IPS DF 6.9 (cell line): ENCODE measurements around the gene RAET1G.
A peak's percentile ranks its signal among the peaks of the same experiment; 100 is the strongest.
"Not testable (repeated sequence)": the region's sequence is repeated elsewhere in the genome, so short reads cannot be mapped to it uniquely, and the experiment has no call there.

Experiments used
- DNase-seq: peaks from one replicate; pipeline ENCODE4 v3.0.0-alpha.2; 2013; ENCODE audit warnings: low read depth, low spot score
- H3K27ac ChIP-seq: one replicate; pipeline ENCODE4 v1.5.1; 2013; ENCODE audit warnings: low read length, control low read depth
- H3K27me3 ChIP-seq: 2 replicates; pipeline ENCODE4 v1.6.1; 2013; ENCODE audit warnings: mild to moderate bottlenecking, low read length; ENCODE audit not compliant: control insufficient read depth, insufficient read depth
- H3K36me3 ChIP-seq: 2 replicates; pipeline ENCODE4 v1.6.1; 2013; ENCODE audit warnings: low read length; ENCODE audit not compliant: control insufficient read depth, insufficient read depth
- H3K4me1 ChIP-seq: 2 replicates; pipeline ENCODE4 v1.6.1; 2013; ENCODE audit warnings: low read length; ENCODE audit not compliant: control insufficient read depth, insufficient read depth
- H3K4me3 ChIP-seq: 2 replicates; pipeline ENCODE4 v1.5.1; 2013; ENCODE audit warnings: mild to moderate bottlenecking, low read length
- H3K9me3 ChIP-seq: 2 replicates; pipeline ENCODE4 v1.6.1; 2013; ENCODE audit warnings: low read length, inconsistent platforms; ENCODE audit not compliant: control insufficient read depth, insufficient read depth
- WGBS: extraction: QIAGEN DNeasy Blood & Tissue Kit; methylation state at CpG from one replicate; pipeline ENCODE4 v1.1.7; 2013; ENCODE audit warnings: mixed read lengths, missing lambda C conversion rate; ENCODE audit not compliant: insufficient read length, insufficient coverage; 5-methylcytosine and 5-hydroxymethylcytosine counted together

The RAET1G gene

GRCh38 chr6:149941583-149942460, 18.9 kb upstream of the RAET1G start, which contains the start of gene ULBP2:
Gene ULBP2, plus strand, starts transcription at chr6:149942014. Its CDS starts 59 bp downstream, at chr6:149942073.
- no CpG with 5 or more reads among the region's 62 CpGs for WGBS
- Histone ChIP-seq H3K36me3 (no peaks in the 10 kb centered on the region), H3K9me3 (no peaks in the 10 kb centered on the region), H3K27ac (no peak within 1 kb of the TSS), H3K27me3 (peaks cover 66% of the 10 kb centered on the region), H3K4me1 (no peaks in the 10 kb centered on the region), H3K4me3 (peak within 1 kb of the TSS; percentile 21; the same call in 1 of the 2 replicates)
- no peak for DNase-seq

GRCh38 chr6:149940672-149940982, 17.7 kb upstream of the RAET1G start:
- Histone ChIP-seq H3K4me3 (no peak overlapping the region), H3K36me3 (no peaks in the 10 kb centered on the region), H3K9me3 (no peaks in the 10 kb centered on the region), H3K27me3 (peaks cover 71% of the 10 kb centered on the region), H3K4me1 (no peaks in the 10 kb centered on the region), H3K27ac (no peak overlapping the region)
- WGBS, result no CpG with 5 or more reads among the region's 6 CpGs
- no peak for DNase-seq

GRCh38 chr6:149939909-149940671, 17.2 kb upstream of the RAET1G start:
- H3K4me3 ChIP-seq, result no peak overlapping the region
- peaks cover 76% of the 10 kb centered on the region for H3K27me3 ChIP-seq
- WGBS, result no CpG with 5 or more reads among the region's 6 CpGs
- H3K9me3 ChIP-seq, result no peaks in the 10 kb centered on the region
- H3K27ac ChIP-seq, result no peak overlapping the region
- H3K4me1 ChIP-seq, result no peaks in the 10 kb centered on the region
- H3K36me3 ChIP-seq, result no peaks in the 10 kb centered on the region
- no peak for DNase-seq

- no peak overlapping the region for H3K4me3 ChIP-seq
- no peaks in the 10 kb centered on the region for H3K9me3 ChIP-seq
- H3K36me3 ChIP-seq, result no peaks in the 10 kb centered on the region
- H3K27ac ChIP-seq, result no peak overlapping the region
- no CpG with 5 or more reads among the region's 5 CpGs for WGBS
- no peak for DNase-seq
- H3K4me1 ChIP-seq, result no peaks in the 10 kb centered on the region
- H3K27me3 ChIP-seq, result peaks cover 81% of the 10 kb centered on the region
Measured at GRCh38 chr6:149939356-149939648, 16.4 kb upstream of the RAET1G start.

- H3K36me3 ChIP-seq, result no peaks in the 10 kb centered on the region
- no peak for DNase-seq
- H3K4me1 ChIP-seq, result no peaks in the 10 kb centered on the region
- WGBS, result no CpG with 5 or more reads among the region's 58 CpGs
- peaks cover 79% of the 10 kb centered on the region for H3K27me3 ChIP-seq
- H3K9me3 ChIP-seq, result no peaks in the 10 kb centered on the region
- H3K27ac ChIP-seq, result no peak overlapping the region
- peak overlapping the region; percentile 17; the same call in 1 of the 2 replicates for H3K4me3 ChIP-seq
Measured at GRCh38 chr6:149938571-149939355, 15.8 kb upstream of the RAET1G start.

- peak overlapping the region; percentile 17; the same call in 1 of the 2 replicates for H3K4me3 ChIP-seq
- WGBS, result no CpG with 5 or more reads among the region's 20 CpGs
- not testable (repeated sequence) for DNase-seq, H3K36me3 ChIP-seq, H3K27ac ChIP-seq, H3K9me3 ChIP-seq, H3K4me1 ChIP-seq
- H3K27me3 ChIP-seq, result peaks cover 73% of the 10 kb centered on the region
Measured at GRCh38 chr6:149938013-149938570, 15.2 kb upstream of the RAET1G start.

GRCh38 chr6:149936743-149937142, 13.8 kb upstream of the RAET1G start:
- H3K36me3 ChIP-seq, result no peaks in the 10 kb centered on the region
- WGBS, result no CpG with 5 or more reads among the region's 2 CpGs
- no peaks in the 10 kb centered on the region for H3K9me3 ChIP-seq
- H3K4me1 ChIP-seq, result no peaks in the 10 kb centered on the region
- no peak for DNase-seq
- H3K4me3 ChIP-seq, result no peak overlapping the region
- peaks cover 60% of the 10 kb centered on the region for H3K27me3 ChIP-seq
- no peak overlapping the region for H3K27ac ChIP-seq

GRCh38 chr6:149935668-149936067, 12.7 kb upstream of the RAET1G start:
- WGBS, result no CpG with 5 or more reads among the region's 2 CpGs
- no peak overlapping the region for H3K4me3 ChIP-seq
- H3K27me3 ChIP-seq, result peaks cover 51% of the 10 kb centered on the region
- H3K36me3 ChIP-seq, result no peaks in the 10 kb centered on the region
- no peaks in the 10 kb centered on the region for H3K9me3 ChIP-seq
- no peaks in the 10 kb centered on the region for H3K4me1 ChIP-seq
- DNase-seq, result no peak
- H3K27ac ChIP-seq, result no peak overlapping the region

GRCh38 chr6:149935246-149935645, 12.3 kb upstream of the RAET1G start:
- Histone ChIP-seq H3K27me3 (peaks cover 46% of the 10 kb centered on the region), H3K4me3 (no peak overlapping the region), H3K9me3 (no peaks in the 10 kb centered on the region), H3K27ac (no peak overlapping the region), H3K36me3 (no peaks in the 10 kb centered on the region), H3K4me1 (no peaks in the 10 kb centered on the region)
- no peak for DNase-seq
- no CpG with 5 or more reads among the region's 4 CpGs for WGBS
